Breast epithelium (tissue), 3 donors: ENCODE data around the gene RIPK1.

Experiments used
- CTCF ChIP-seq, 3 donors: fragments of 450-650 bp; IDR thresholded peaks; one replicate each; pipeline ENCODE4 v1.5.1; 2016 to 2017; ENCODE audit warnings: antibody characterized with exemption in 3 of 3, mild to moderate bottlenecking in 3 of 3, moderate library complexity in 3 of 3
- POLR2A ChIP-seq: fragments of 450-650 bp; IDR thresholded peaks from one replicate; pipeline ENCODE4 v1.6.1; 2016; ENCODE audit warnings: antibody characterized with exemption, mild to moderate bottlenecking, moderate library complexity
- POLR2AphosphoS5 ChIP-seq, 3 donors: sonication (generic); formaldehyde crosslinking; IDR thresholded peaks; one replicate each; pipeline ENCODE4 v1.6.1; 2017; ENCODE audit warnings: antibody characterized with exemption in 3 of 3

GRCh38 chr6:3041606-3042005 lies 26.7 kb upstream of the RIPK1 start:
- TF ChIP-seq CTCF (IDR thresholded peaks at IDR 0.05), result no peak
- no peak for TF ChIP-seq POLR2AphosphoS5 (IDR thresholded peaks at IDR 0.05)
- TF ChIP-seq POLR2A, result no peak
